Hematopoietic multipotent progenitor cell (in vitro differentiated cells): ENCODE results near the gene EGFLAM. TPM values are rescaled to one million over a fixed set of nuclear protein-coding genes. Genes with fewer than 3 reads are reported as not detected.
"Not testable (repeated sequence)": the region's sequence is repeated elsewhere in the genome, so short reads cannot be mapped to it uniquely, and the experiment has no call there.

Experiments used
- DNase-seq, 3 donors: peaks; one replicate each; pipeline ENCODE4 v3.0.0-alpha.2; 2011 to 2015; ENCODE audit warnings: low read depth in 2 of 3, low spot score in 2 of 3
- total RNA-seq: library from RNA; depleted of rRNA; stranded (reverse); fragments of >200 nt; gene quantifications from one replicate; pipeline ENCODE4 v1.2.3, GENCODE V29; 2012

The EGFLAM gene
- total RNA-seq, 1 donor, result under 0.01 TPM

GRCh38 chr5:38413696-38414095 lies 155.3 kb downstream of the EGFLAM start:
- DNase-seq, result no peak

GRCh38 chr5:38414348-38414747 lies 156.0 kb downstream of the EGFLAM start:
- no peak for DNase-seq

GRCh38 chr5:38415772-38416171 lies 157.4 kb downstream of the EGFLAM start:
- not testable (repeated sequence) for DNase-seq

- no peak for DNase-seq
These were observed 159.3 kb downstream of the EGFLAM start for GRCh38 chr5:38417658-38418017.

GRCh38 chr5:38420246-38420645 lies 161.9 kb downstream of the EGFLAM start:
- no peak for DNase-seq

GRCh38 chr5:38420691-38421390 lies 162.5 kb downstream of the EGFLAM start:
- DNase-seq, result peak in 2 of 3 donors; percentile 24 to 58

GRCh38 chr5:38422622-38423021 lies 164.3 kb downstream of the EGFLAM start:
- no peak for DNase-seq

GRCh38 chr5:38423276-38424147 lies 165.2 kb downstream of the EGFLAM start:
- DNase-seq, result no peak

- DNase-seq, result no peak
These were observed 166.0 kb downstream of the EGFLAM start for GRCh38 chr5:38424148-38425060.

GRCh38 chr5:38426490-38426889 lies 168.1 kb downstream of the EGFLAM start:
- no peak for DNase-seq

GRCh38 chr5:38426986-38427950 lies 168.9 kb downstream of the EGFLAM start:
- no peak for DNase-seq

GRCh38 chr5:38431242-38431853 lies 173.0 kb downstream of the EGFLAM start:
- no peak for DNase-seq

GRCh38 chr5:38433160-38433861 lies 175.0 kb downstream of the EGFLAM start:
- DNase-seq, result no peak

- DNase-seq, result no peak
These were observed 176.8 kb downstream of the EGFLAM start for GRCh38 chr5:38434966-38435705.

- DNase-seq, result no peak
These were observed 180.4 kb downstream of the EGFLAM start for GRCh38 chr5:38438757-38439156.

GRCh38 chr5:38441453-38442246 lies 183.3 kb downstream of the EGFLAM start:
- peak; percentile 47 to 91 (median 81) for DNase-seq

GRCh38 chr5:38442247-38442573 lies 183.9 kb downstream of the EGFLAM start:
- DNase-seq, result no peak
